PC-3 (cell line): ENCODE measurements around the gene AMPD3. TPM values are rescaled to one million over a fixed set of nuclear protein-coding genes. Genes with fewer than 3 reads are reported as not detected.
A peak's percentile ranks its signal among the peaks of the same experiment; 100 is the strongest.

ENCODE experiments used
- ATAC-seq: fragments of 200-7000 bp; cut with Tn5 transposase; 2 replicates; pipeline ENCODE4 v1.9.1; 2020; ENCODE audit warnings: mild to moderate bottlenecking, moderate library complexity
- BruUV-seq: library from RNA; stranded (reverse); fragments of 400-500 nt; replicated peaks from 2 replicates; lab custom pipeline; 2021; lab: Mats Ljungman, UMichigan
- CTCF ChIA-PET: fragments of 300-600 bp; sonication (Branson Sonifier 250); formaldehyde crosslinking; loops from one replicate; lab custom pipeline; 2022; ENCODE audit warnings: antibody characterized with exemption; lab: Charles Lee
- POLR2A ChIA-PET: fragments of 300-600 bp; sonication (Branson Sonifier 250); formaldehyde crosslinking; loops from one replicate; lab custom pipeline; 2022; ENCODE audit warnings: antibody characterized with exemption; ENCODE audit not compliant: unreplicated experiment; lab: Charles Lee
- DNase-seq: peaks from one replicate; pipeline ENCODE4 v3.0.0-alpha.2; 2015
- H2AFZ ChIP-seq: fragments of 300-600 bp; sonication (generic); 2 replicates; pipeline ENCODE4 v1.6.0; 2016; ENCODE audit warnings: antibody characterized with exemption, low read length
- H3F3A ChIP-seq: fragments of 300-600 bp; sonication (generic); one replicate; pipeline ENCODE4 v1.6.0; 2017; ENCODE audit warnings: antibody characterized with exemption, low read length, control low read depth, mild to moderate bottlenecking; ENCODE audit not compliant: unreplicated experiment
- H3K27ac ChIP-seq: fragments of 300-600 bp; sonication (generic); 2 replicates; pipeline ENCODE4 v1.5.1; 2016; ENCODE audit warnings: mild to moderate bottlenecking, low read length
- H3K27me3 ChIP-seq: fragments of 300-600 bp; sonication (generic); 2 replicates; pipeline ENCODE4 v1.6.1; 2016; ENCODE audit warnings: low read length, mixed read lengths
- H3K36me3 ChIP-seq: fragments of 300-600 bp; sonication (generic); 2 replicates; pipeline ENCODE4 v1.6.1; 2016; ENCODE audit warnings: low read depth, mixed run types, low read length, mixed read lengths
- H3K4me1 ChIP-seq: fragments of 300-600 bp; sonication (generic); 2 replicates; pipeline ENCODE4 v1.5.1; 2016; ENCODE audit warnings: low read length; ENCODE audit not compliant: insufficient read depth
- H3K4me2 ChIP-seq: fragments of 300-600 bp; sonication (generic); 2 replicates; pipeline ENCODE4 v1.6.0; 2016; ENCODE audit warnings: low read length
- H3K4me3 ChIP-seq: fragments of 300-600 bp; sonication (generic); 2 replicates; pipeline ENCODE4 v1.5.1; 2016; ENCODE audit warnings: mild to moderate bottlenecking, low read length, mixed read lengths
- H3K79me2 ChIP-seq: fragments of 300-600 bp; sonication (generic); 2 replicates; pipeline ENCODE4 v1.6.1; 2017; ENCODE audit warnings: low read length, mixed read lengths
- H3K9ac ChIP-seq: fragments of 300-600 bp; sonication (generic); 2 replicates; pipeline ENCODE4 v1.6.0; 2016; ENCODE audit warnings: mild to moderate bottlenecking, low read length
- H3K9me2 ChIP-seq: fragments of 300-600 bp; sonication (generic); replicated peaks from 2 replicates; pipeline ENCODE4 v1.6.1; 2016; ENCODE audit warnings: mixed run types, low read length, mixed read lengths
- H3K9me3 ChIP-seq: fragments of 300-600 bp; sonication (generic); 2 replicates; pipeline ENCODE4 v1.6.1; 2016; ENCODE audit warnings: low read length, mixed read lengths
- H4K20me1 ChIP-seq: fragments of 300-600 bp; sonication (generic); 2 replicates; pipeline ENCODE4 v1.6.1; 2016; ENCODE audit warnings: low read length, mixed read lengths
- CTCF ChIP-seq: fragments of 300-600 bp; sonication (generic); conservative IDR thresholded peaks from 2 replicates; pipeline ENCODE4 v1.5.1; 2017; ENCODE audit warnings: antibody characterized with exemption, low read depth, mild to moderate bottlenecking, low read length
- EZH2 ChIP-seq: fragments of 300-600 bp; sonication (generic); IDR thresholded peaks from one replicate; pipeline ENCODE4 v1.6.1; 2017; ENCODE audit warnings: antibody characterized with exemption, mild to moderate bottlenecking, low read length; ENCODE audit not compliant: unreplicated experiment
- EZH2phosphoT487 ChIP-seq: fragments of 300-600 bp; sonication (generic); IDR thresholded peaks from 2 replicates; pipeline ENCODE4 v1.6.1; 2018; ENCODE audit warnings: mild to moderate bottlenecking, antibody characterized with exemption, low read length, borderline replicate concordance
- intact Hi-C: fragments of 100-400 bp; cut with micrococcal nuclease; formaldehyde crosslinking; loops from 2 replicates; pipeline ENCODE4 v1.9.0; 2023
- total RNA-seq: library from RNA; depleted of rRNA; stranded (reverse); fragments of >200 nt; gene quantifications from 2 replicates; pipeline ENCODE4 v1.2.3, GENCODE V29; 2014

The AMPD3 gene
- total RNA-seq, 1 experiment from 2014 or later, result 11.8 TPM

GRCh38 chr11:10410106-10410843 is 44.8 kb upstream of the AMPD3 start:
- CTCF ChIA-PET, result no interaction called here
- H3K4me3 ChIP-seq, result no peak overlapping the region
- no peak for DNase-seq
- H4K20me1 ChIP-seq, result no peaks in the 10 kb centered on the region
- H3K4me2 ChIP-seq, result no peak overlapping the region
- H2AFZ ChIP-seq, result no peak overlapping the region
- H3K9me2 ChIP-seq, result no peaks in the 10 kb centered on the region
- no peaks in the 10 kb centered on the region for H3K9me3 ChIP-seq
- intact Hi-C loops, result no loop called here
- no peak overlapping the region for H3K27ac ChIP-seq
- POLR2A ChIA-PET, result no interaction called here
- H3K4me1 ChIP-seq, result peaks cover 21% of the 10 kb centered on the region
- H3K79me2 ChIP-seq, result no peaks in the 10 kb centered on the region
- H3K27me3 ChIP-seq, result no peaks in the 10 kb centered on the region
- H3K36me3 ChIP-seq, result no peaks in the 10 kb centered on the region
- no TSS peak for BruUV-seq
- no peak overlapping the region for H3K9ac ChIP-seq
- H3F3A ChIP-seq, result peaks cover 3% of the 10 kb centered on the region
- ATAC-seq, result no peak
- TF ChIP-seq CTCF (no peak), EZH2 (no peak), EZH2phosphoT487 (no peak)

GRCh38 chr11:10410844-10411200 is 44.2 kb upstream of the AMPD3 start:
- Histone ChIP-seq H3K4me2 (no peak overlapping the region), H3K9me3 (no peaks in the 10 kb centered on the region), H2AFZ (no peak overlapping the region), H4K20me1 (no peaks in the 10 kb centered on the region), H3K36me3 (no peaks in the 10 kb centered on the region), H3K4me1 (peaks cover 21% of the 10 kb centered on the region), H3K27ac (no peak overlapping the region), H3K4me3 (no peak overlapping the region), H3K9ac (no peak overlapping the region), H3K9me2 (no peaks in the 10 kb centered on the region), H3K79me2 (no peaks in the 10 kb centered on the region), H3F3A (peaks cover 3% of the 10 kb centered on the region), H3K27me3 (no peaks in the 10 kb centered on the region)
- intact Hi-C loops, result no loop called here
- CTCF ChIA-PET, result no interaction called here
- POLR2A ChIA-PET, result no interaction called here
- ATAC-seq, result no peak
- no TSS peak for BruUV-seq
- DNase-seq, result no peak
- TF ChIP-seq EZH2phosphoT487 (no peak), CTCF (no peak), EZH2 (no peak)

GRCh38 chr11:10412266-10412665 is 42.8 kb upstream of the AMPD3 start:
- H3K9me3 ChIP-seq, result no peaks in the 10 kb centered on the region
- H3K9ac ChIP-seq, result no peak overlapping the region
- H2AFZ ChIP-seq, result no peak overlapping the region
- no peaks in the 10 kb centered on the region for H3F3A ChIP-seq
- H3K4me3 ChIP-seq, result no peak overlapping the region
- no peaks in the 10 kb centered on the region for H4K20me1 ChIP-seq
- H3K4me1 ChIP-seq, result peaks cover 14% of the 10 kb centered on the region
- ChIA-PET CTCF (no interaction called here), POLR2A (no interaction called here)
- intact Hi-C loops, result no loop called here
- DNase-seq (peak; percentile 19), ATAC-seq (no peak)
- no peaks in the 10 kb centered on the region for H3K27me3 ChIP-seq
- H3K27ac ChIP-seq, result no peak overlapping the region
- BruUV-seq, result no TSS peak
- no peak overlapping the region for H3K4me2 ChIP-seq
- no peaks in the 10 kb centered on the region for H3K36me3 ChIP-seq
- H3K9me2 ChIP-seq, result no peaks in the 10 kb centered on the region
- H3K79me2 ChIP-seq, result no peaks in the 10 kb centered on the region
- TF ChIP-seq EZH2 (no peak), EZH2phosphoT487 (no peak), CTCF (no peak)
